Stimulated activated CD8-positive, alpha-beta memory T cell treated with anti-CD3 and anti-CD28 coated beads, Interleukin-4, amount 100 ng/mL, for 48 hours (primary cell): ENCODE measurements around the gene KCNQ5.
A peak's percentile ranks its signal among the peaks of the same experiment; 100 is the strongest.
"Not testable (repeated sequence)": the region's sequence is repeated elsewhere in the genome, so short reads cannot be mapped to it uniquely, and the experiment has no call there.

Experiments
- DNase-seq: peaks from one replicate; pipeline ENCODE4 v3.0.0-alpha.2; 2020

KCNQ5 gene

GRCh38 chr6:72621291-72622093 lies at the start of gene KCNQ5:
Gene KCNQ5, plus strand, starts transcription at chr6:72622064.
- peak; percentile 51 for DNase-seq

GRCh38 chr6:72579865-72580264 lies 42.0 kb upstream of the KCNQ5 start:
- no peak for DNase-seq

- no peak for DNase-seq
Observed at GRCh38 chr6:72580281-72580940, 41.5 kb upstream of the KCNQ5 start.

GRCh38 chr6:72580950-72581349 lies 40.9 kb upstream of the KCNQ5 start:
- not testable (repeated sequence) for DNase-seq

- no peak for DNase-seq
Observed at GRCh38 chr6:72588155-72588554, 33.7 kb upstream of the KCNQ5 start.

- DNase-seq: no peak
Observed at GRCh38 chr6:72589096-72589495, 32.8 kb upstream of the KCNQ5 start.

DNA sequence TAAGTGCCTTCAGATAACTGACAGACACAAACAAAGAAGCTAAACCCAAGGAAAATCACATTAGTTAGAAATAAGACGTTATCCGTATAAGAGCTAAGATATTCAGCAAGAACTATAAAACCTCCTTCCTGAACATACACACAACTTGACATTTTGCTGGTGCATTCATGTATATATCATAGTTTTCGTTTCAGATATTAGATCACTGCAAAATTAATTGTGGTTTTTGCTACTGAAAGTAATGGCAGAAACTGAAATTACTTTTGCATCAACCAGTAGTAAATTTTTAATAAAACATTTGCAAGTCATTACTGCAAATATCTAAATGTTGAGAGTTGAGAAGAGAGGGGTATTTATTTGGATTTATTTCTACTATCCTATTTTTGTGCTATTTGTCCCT lies 26.1 kb upstream of the KCNQ5 start:
- no peak for DNase-seq

GRCh38 chr6:72616406-72617015 lies 5.4 kb upstream of the KCNQ5 start:
- DNase-seq: no peak

- no peak for DNase-seq
Observed at GRCh38 chr6:72617721-72618120, 4.1 kb upstream of the KCNQ5 start.

DNA sequence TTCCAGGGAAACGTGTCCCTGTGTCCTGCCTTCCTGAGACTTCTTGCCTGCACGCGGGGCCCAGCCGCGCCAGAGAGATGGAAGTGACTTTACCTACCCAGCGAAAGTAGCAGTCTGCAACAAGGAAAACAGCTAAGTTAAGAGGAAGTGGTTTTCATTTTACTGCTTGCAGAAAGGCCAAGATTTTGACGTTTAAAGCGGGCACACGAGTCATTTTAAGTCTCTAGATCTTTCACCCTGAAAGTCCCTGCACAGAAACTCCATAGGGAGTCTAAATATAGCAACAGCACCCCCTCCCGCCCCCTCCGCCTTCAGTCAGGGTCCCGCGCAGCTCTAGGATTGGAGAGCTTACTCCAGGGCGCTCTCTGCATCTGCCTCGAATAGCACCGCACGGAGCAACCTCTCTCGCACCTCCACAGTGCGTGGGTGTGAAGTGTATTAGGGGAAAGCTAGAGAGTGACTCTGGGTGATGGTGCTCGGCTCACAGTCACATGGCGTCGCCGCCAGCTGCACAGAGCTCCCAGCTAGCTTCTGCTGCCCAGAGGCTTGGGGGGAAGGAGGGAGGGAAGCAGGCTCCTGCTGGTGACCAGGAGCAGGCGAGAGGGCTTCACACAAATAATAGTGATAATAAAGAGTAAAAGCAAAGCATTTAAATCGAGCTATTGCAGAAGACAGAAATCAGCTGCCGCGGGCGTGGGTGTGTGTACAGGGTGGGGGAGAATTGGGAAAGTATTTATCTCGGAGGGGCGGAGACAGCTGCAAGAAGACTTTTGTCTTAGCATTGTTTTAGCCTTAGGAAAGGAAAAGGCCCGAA lies 1.8 kb upstream of the KCNQ5 start:
- DNase-seq: peak; percentile 85

GRCh38 chr6:72620871-72621290 lies 983 bp upstream of the KCNQ5 start:
- peak; percentile 43 for DNase-seq

DNA sequence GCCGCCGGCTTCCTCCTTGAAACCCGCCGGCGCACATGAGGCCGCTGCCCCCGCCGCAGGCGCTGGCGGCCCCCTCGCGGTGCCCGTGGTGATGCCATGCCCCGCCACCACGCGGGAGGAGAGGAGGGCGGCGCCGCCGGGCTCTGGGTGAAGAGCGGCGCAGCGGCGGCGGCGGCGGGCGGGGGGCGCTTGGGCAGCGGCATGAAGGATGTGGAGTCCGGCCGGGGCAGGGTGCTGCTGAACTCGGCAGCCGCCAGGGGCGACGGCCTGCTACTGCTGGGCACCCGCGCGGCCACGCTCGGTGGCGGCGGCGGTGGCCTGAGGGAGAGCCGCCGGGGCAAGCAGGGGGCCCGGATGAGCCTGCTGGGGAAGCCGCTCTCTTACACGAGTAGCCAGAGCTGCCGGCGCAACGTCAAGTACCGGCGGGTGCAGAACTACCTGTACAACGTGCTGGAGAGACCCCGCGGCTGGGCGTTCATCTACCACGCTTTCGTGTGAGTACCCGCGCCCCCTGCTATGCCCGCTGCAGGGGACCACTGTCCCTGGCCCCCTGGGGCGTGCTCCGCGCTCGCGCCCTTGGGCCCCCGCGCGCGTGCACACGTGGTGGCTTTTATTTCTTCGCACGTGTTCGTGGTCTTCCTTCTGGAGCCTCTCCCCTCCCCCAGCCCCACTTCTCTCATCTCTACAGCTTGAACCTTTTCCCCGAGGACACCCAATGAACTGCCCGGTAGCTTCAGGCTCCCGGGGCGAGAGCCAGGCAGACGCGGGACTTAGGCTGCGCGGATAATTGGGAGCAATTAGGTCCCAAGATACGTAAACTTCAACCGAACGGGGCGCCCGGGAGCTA lies 453 bp downstream of the KCNQ5 start:
- DNase-seq: peak; percentile 70

- DNase-seq: no peak
Observed at GRCh38 chr6:72623808-72624207, 1.9 kb downstream of the KCNQ5 start.

- no peak for DNase-seq
Observed at GRCh38 chr6:72624557-72625160, 2.8 kb downstream of the KCNQ5 start.

GRCh38 chr6:72626126-72626525 lies 4.3 kb downstream of the KCNQ5 start:
- DNase-seq: no peak

DNA sequence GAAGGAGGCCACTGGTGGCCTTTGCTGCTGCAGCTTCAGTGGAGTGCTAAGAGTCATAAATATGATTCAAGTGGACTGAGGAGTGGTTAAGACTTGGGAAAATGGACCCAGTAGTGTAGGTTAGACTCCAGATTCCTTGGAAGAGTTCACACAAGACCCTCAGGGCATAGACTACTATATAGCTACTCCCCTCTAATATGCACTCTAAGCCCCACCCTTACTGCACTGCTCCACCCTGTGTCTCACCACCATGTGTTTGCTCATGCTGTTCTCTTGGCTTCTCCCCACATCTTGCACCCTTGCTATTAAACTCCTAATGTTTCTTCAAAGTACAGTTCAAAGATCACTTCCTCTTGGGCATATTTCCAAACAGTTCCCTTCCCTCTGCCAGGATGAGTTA lies 5.7 kb downstream of the KCNQ5 start:
- no peak for DNase-seq

GRCh38 chr6:72631480-72631879 lies 9.6 kb downstream of the KCNQ5 start:
- no peak for DNase-seq

DNA sequence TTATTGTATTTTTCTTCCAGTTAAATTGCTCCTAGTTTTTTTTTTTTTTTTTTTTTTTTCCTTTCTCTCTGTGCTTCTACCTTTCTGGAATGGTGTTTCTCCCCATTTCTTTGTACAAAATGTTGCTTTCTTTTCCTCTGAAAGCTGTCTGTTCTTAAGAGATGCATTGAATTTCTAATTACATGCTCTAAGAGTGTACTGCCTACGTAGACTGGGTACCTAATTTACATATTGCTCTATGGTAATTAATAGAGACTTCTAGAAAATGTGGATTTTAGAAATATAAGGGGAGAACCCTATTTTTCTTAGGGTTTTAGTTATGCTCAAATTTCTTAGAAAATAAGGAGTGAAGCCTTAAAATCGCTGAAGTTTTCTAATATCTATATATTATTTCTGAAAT lies 13.8 kb downstream of the KCNQ5 start:
- no peak for DNase-seq

- no peak for DNase-seq
Observed at GRCh38 chr6:72636215-72636614, 14.4 kb downstream of the KCNQ5 start.

DNA sequence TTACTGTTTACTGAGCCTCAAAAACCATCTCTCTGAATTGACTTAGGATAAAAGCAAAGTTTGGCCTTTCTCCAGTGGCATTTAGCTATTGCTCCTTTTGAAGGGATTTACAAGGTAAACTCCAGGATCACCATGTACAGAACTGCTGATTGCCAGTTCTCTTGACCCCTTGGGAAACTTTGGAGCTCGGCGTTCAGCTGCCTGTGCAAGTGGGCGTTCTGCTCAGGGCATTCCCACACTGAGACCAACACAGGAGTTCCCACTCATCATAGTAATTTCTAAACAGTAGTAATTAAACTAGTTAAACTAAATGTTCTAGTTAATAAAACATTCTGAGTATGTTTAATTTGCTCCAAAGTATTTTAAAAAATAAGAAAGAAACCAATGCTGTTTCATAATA lies 14.9 kb downstream of the KCNQ5 start:
- no peak for DNase-seq

GRCh38 chr6:72639920-72640614 lies 18.2 kb downstream of the KCNQ5 start:
- DNase-seq: no peak
